Left renal pelvis (tissue), 4 donors: Measurements from ENCODE around the gene CES4A. TPM values are rescaled to one million over a fixed set of nuclear protein-coding genes. Genes with fewer than 3 reads are reported as not detected.

Source experiments
- DNase-seq, 4 donors: peaks; one replicate each; pipeline ENCODE4 v3.0.0-alpha.2; 2013; ENCODE audit warnings: low read depth in 4 of 4, low spot score in 3 of 4
- polyA plus RNA-seq, 4 donors: library from polyadenylated mRNA; unstranded; fragments of 120-200 nt; gene quantifications; one replicate each; pipeline ENCODE4 v1.2.1, GENCODE V29; 2013; ENCODE audit not compliant: insufficient read length in 4 of 4

Gene CES4A
- polyA plus RNA-seq, 4 donors = 6.3 to 13.2 (median 10.3) TPM

DNA sequence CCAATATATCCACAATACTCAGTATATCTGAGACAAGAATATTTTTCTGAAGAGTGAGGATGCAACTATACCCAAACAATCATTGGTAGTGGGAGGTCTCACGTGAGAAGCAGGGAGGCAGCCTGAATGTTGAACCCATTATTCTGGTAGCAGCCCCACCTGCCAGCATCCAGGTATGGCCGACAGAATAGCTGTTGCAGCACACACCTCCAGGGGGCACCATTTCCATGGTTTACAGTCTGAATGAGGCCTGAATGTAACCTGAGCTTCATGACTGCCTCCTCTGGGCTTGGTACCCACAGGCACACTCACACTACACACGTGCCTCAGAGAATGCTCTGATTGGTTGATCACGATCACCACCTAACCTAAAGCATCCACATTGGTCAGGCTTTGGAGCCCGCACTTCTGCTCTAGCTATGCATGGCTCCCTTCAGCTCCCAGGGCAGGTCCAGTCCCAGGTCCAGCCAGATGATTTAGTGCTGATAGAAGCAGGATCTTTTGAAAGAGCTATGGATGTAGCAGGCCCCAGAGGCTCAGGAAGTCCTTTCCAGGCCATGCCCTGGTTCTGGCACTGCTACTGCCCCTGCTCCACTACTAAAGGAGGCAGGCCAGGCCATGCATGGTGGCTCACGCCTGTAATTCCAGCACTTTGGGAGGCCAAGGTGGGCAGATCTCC, 29.6 kb downstream of the CES4A start:
- peak in 1 of 4 donors; percentile 73 for DNase-seq

DNA sequence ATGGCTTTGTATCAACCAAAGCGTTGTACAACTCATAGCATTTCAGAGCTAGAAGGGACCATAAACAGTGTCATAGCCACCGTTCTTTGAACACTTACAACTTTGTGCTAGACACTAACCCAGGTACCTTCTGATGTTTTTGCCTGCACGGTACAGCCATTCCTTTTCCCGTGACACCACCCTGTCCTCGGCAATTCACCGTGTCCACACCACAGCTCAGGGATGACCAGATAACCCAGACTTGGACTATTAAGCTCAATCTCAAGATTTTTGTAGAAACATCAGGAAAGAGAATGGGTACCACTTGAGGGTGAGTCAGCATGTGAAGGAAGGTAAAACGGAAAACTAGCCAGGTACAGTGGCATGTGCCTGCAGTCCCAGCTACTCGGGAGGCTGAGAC, 30.8 kb downstream of the CES4A start:
- no peak for DNase-seq

DNA sequence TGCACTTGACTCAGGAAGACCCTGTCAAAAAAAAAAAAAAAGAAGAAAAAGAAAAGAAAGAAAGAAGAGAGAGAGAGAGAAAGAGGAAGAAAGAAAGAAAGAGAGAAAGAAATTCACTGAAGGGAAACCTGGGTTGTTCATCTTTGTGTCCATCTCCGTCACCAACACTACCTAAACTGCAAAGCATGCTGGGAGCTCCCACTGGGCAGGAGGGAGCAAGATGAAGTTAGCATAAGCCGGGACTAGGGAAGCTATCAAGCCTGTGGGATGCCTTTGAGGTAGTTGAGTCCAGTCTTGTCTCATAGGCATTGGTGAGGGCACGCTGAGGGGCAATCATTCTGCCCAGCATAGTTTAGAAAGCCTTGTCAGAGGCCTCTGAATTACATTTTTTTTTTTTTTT, 32.9 kb downstream of the CES4A start:
- DNase-seq = no peak

DNA sequence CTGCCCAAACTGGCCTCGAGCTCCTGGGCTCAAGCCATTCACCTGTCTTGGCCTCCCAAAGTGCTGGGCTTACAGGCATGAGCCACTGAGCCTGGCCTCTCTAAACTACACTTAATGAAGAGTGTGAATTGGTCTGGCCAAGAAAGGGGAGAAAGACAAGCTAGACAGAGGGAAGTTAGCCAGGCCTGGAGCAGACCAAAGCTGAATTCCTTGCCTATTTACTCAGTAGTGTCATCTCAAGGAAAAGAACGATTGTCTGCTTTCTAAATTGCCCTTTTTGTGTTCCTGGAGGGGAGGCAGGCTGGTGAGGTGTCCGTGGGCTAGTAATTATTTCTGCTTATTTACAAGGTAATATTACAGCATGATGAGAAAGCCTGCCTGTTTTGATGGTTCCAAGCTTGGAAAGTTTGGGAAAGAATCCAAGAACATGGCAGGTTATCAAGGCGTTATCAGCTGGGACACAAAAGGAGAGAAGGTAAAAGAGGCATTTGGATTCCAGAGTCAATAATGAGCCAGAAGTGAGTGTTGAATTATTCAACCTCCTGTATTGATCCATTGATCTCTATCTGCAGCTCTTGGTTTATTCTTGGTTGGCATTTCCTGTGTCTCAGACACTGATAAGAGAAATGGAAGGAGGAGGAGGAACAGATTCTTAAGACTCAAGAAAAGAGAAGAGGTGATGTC, 34.3 kb downstream of the CES4A start:
- DNase-seq = no peak

DNA sequence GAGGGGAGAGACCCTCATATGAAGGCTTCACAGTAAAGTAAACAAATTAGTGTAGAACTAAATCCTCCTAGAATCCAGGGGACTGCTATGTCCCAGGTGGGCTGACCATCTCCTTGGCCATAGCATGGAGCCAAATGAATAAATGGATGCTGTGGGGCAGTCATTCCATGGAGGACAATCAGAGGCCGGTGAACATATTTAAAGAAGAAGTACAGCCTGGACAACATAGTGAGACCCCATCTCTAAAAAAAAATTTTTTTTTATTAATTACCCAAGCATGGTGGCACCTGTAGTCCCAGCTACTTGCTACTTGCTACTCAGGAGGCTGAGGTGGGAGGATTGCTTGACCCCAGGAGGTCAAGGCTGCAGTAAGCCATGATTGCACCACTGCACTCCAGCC, 35.3 kb downstream of the CES4A start:
- DNase-seq = no peak

DNA sequence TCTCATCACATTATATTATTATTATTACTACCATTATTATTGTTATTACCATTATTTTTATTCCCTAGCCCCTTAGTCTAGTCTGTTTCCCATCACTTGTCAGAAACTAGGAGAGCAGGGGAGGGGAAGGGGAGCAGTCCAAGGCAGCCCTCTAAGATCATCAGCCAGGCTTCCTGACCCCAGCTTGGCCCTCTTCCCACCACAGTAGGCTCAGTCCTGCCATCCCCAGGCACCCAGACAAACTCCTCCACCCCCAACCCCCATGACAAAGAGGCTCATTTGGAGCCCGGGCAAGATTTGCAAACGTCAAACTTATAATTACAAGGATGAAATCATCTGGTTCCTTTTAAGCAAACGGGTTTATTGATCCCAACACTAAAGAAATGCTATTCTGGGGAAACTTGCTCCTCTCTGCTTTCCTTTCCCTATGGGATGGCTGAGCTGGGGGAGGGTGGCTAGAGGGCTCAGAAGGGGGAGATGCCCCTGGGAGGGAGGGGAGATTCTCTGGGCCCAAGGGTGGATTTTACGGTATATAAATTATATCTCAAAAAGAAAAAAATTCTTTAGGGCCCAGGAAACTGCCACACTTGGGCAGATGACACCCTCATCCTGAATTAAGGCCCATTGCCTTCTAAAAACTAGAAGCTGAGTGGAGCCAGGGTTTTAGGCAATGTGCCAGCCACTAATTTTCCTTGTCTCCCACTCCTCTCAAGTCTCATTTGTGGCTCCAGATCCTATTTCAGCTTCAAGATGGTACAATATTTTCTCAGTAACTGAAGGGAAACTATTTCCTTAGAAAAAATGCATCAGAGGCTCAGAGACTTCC, 36.2 kb downstream of the CES4A start:
- no peak for DNase-seq

DNA sequence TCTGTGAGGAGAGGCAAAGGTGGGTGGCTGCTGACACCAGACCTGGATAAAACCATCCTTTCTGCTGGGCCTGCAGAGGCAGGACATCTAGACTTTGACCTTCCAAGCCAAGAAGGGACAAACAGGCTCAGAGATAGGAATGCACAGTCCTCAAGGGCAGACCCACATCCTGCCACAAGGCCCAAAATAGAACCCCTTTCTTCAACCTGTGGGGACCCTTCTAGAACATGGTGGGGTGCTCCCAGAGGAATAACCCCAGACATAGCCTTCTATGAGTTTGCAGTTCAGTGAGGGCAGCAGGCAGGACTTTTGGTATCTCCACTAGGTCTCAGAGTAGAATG, 36.8 kb downstream of the CES4A start:
- no peak for DNase-seq

DNA sequence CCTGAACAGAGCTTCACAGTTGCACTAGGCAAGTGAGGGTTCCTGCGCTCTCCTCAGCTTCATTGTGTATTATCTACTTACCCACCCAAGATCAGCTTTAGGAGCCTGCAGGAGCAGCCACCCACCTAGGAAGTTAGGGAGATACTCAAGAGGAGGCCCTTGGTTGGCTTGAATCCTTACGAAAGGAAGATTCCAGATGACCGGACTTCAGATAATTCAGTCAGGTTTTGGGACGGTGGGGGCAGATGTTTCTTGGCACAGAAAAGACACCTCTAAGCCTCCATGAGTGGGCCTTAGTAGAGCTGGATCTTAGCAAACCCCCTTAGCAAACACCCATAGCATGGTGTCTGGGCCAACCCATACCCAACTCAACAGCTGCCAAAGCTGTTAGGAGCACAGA, 38.2 kb downstream of the CES4A start:
- DNase-seq = no peak

DNA sequence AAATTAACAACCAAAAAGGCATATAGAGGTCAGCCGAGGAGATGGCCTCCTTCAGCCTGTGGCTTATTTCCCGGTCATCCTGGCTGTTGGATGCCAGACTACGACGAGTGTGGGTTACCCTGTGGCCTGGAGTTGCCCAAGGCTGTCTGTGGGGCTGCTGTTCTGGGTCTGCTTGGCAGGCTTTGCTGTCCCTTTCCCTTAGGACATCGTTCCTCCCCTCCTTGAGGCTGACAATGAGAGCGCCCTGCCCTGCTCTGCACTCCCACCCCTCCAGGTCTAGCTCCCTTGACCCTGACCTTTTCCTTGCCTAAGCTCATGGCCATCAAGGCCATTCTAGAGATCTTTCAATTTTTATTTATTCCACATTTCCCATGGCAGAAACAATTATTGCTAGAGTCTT, 38.7 kb downstream of the CES4A start:
- no peak for DNase-seq

DNA sequence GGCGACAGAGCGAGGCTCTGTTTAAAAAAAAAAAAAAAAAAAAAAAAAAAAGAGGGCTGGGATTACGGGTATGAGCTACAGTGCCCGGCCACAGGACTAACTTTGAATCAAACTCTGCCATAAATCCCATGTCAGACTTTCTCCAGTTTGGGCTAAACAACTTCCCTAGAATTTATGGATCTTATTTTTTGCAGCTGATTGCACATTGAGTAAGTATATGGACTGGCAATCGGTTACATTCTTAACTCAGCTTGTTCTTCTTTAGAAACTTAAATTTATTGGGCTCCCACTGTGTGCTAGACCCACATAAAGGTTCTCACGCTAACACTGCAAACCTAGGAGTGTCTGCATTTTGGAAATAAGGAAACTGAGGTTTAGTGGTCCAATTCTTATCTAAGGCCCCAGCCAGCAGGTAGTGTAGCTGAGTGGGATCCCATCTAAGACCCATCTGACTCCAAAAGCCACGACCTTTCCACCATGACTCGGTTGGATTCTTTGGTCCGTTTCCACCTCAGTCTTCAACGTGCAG, 39.8 kb downstream of the CES4A start:
- no peak for DNase-seq

DNA sequence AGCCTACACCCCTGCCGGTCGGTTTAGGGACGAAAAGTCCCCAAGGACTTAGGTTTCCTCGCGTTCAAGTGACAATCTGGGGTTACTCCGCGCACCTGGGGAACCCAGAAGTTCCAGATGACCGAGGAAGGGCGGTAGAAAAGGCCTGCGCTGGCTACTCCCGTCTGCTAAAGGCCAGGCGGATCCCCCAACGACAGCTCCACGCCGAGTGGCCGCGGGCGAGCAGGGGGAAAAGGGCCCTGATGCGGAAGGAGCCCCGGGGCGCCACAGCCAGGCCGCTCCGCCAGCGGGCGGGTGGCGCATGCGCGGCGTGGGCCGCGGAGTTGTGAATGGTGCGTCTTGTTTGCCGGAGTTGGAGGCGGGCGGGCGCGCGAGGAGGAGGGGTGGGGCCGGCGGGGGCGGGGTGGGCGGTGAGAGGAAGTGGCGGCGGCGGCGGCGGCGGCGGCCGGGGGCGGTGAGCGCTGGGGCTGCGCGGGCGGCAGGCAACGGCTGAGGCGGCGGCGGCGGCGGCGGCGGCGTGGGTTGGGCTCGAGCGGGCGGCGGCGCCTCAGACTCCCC, 40.4 kb downstream of the CES4A start, which contains the start of gene CBFB:
Gene CBFB (plus strand): TSS at position 454 of the 558 bp plus-strand sequence. CDS start 259 bp downstream, outside the sequence.
- DNase-seq = peak in 3 of 4 donors; percentile 75 to 79 (median 79)

DNA sequence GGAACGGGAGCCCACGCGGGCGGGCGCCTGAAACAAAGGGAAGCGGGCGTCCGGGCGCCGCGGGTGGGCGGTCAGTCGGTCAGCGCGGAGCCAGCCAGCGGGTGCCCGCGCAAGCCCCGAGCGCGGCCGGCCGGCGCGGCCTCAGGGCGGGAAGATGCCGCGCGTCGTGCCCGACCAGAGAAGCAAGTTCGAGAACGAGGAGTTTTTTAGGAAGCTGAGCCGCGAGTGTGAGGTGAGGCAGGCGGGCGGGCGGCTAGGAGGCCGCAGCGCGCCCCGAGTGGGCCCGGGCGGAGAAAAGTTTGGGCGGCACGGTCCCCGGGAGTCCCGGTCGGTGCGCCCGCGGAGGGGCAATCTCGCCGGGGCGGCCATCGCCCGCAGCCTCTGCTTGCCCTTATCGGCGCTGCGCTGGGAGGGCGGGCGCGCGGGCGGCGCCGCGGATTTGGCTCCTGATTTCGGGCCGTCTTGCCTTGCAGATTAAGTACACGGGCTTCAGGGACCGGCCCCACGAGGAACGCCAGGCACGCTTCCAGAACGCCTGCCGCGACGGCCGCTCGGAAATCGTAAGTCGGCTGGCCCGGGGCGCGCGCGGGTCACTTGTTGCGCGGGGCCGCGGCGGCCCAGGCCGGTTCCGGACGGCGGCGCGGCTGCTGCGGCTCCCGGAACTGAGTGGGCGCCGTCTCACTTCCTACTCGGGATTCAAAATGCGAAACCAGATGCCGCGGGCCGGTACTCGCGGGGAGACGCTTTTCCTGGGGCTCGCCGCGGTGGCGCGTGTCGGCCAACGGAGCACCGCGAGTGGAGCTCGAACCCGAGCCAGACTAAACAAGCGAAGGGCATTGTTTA, 41.1 kb downstream of the CES4A start:
- no peak for DNase-seq

DNA sequence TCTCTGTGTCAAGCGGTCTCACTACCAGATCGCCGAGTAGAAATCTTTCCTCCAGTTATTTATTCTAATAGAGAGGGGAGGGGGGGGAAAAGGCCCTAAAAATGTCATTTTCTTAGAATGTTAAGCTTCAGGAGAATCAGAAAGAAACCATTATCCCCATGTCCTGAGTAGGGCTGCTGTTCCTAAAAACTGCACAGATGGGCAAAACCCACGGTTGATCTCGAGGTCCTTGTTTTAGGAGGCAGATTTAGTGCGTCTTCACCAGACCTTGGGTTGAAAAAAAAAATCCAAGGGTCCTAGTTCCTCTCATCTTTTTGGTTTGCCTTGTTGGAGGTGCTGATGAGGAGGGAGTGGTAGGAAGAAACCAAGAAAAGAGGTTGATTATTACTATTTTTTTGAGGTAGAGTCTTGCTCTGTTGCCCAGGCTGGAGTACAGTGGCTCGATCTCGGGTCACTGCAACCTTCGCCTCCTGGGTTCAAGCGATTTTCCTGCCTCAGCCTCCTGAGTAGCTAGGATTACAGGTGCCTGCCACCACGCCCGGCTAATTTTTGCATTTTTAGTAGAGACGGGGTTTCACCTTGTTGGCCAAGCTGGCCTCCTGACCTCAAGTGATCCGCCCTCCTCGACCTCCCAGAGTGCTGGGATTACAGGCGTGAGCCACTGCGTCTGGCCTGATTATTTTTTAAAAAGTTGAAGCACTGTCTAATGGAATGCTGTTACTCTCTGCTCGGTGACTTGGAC, 42.0 kb downstream of the CES4A start:
- DNase-seq = no peak

DNA sequence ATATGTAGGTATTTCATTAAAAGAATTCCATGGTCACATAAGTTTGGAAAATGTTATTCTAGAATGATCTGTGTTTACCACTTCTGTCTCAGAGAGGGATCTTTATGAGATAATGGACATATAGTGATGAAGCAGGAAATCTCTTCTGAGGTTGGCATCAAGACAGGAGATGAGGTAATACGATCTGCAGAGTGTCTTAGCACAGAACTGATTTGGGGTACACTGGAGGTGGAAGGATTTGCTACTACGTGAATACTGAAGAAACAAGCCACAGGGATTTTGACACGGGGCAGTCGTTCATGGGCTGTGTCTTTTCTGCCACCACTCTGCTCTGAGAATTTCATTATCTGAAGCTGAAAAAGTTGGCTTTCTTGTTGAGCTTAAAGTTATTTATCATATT, 46.1 kb downstream of the CES4A start:
- DNase-seq = no peak

DNA sequence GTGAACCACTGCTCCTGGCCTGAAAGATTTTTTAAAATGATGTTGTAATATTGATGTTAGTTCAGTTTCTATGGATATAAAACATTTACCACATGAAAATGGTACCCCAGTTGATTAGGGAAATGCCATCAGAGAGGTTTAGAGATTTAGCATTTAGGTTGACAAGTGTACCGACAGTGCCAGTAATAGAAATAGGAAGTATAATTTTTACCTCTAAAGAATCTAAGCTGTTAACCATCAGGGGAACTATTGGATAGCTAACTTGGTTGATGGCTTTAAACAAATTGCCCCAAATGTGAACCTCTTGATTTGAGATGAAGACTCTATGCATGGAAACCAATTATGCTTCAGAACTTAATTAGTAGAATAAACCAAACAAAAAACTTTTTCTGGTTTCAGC, 47.0 kb downstream of the CES4A start:
- DNase-seq = no peak

DNA sequence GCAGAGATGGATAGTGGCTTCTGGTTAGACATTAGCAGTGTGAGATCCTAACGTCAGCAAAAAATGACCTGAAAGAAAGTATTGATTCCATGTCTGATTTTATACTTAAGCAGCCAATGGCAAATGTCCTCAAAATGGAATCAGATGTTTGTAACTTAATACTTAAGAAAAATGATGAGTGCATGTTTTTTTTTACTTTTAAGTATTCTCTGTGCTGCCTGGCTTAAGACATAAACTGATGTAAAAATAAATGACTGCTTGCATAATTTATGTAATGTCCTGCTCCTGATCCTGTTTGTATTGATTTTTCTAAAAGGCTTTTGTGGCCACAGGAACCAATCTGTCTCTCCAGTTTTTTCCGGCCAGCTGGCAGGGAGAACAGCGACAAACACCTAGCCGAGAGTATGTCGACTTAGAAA, 47.9 kb downstream of the CES4A start:
- no peak for DNase-seq

DNA sequence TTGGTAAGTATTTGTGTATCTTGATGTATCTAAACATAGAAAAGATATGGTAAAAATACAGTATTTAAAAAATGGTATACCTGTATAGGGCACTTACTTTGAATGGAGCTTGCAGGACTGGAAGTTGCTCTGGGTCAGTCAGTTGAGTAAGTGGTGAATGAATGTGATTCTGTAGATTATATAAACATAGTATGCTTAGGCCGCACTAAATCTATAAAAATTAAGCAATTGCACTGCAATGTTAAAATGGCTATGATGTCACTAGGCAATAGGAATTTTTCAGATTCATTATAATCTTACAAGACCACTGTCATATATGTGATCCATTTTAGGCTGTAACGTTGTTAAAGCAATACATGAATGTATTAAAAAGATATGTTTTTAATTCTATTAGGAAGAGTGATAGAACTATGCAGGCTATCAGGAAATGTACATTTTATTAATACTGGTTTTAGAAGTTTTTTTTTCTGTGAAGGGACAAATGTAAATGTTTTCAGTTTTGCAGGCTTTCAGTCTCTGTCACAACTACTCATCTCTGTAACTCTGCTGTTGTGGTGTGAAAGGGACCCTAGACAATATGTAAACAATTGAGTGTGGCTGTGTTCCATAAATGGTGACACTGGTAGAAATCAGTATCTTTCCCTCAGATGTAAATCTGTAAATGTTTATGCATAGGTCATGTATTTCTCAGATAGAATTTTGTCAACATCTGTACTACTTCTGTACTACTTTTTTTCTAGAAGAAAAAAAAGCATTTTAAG, 51.1 kb downstream of the CES4A start:
- no peak for DNase-seq

DNA sequence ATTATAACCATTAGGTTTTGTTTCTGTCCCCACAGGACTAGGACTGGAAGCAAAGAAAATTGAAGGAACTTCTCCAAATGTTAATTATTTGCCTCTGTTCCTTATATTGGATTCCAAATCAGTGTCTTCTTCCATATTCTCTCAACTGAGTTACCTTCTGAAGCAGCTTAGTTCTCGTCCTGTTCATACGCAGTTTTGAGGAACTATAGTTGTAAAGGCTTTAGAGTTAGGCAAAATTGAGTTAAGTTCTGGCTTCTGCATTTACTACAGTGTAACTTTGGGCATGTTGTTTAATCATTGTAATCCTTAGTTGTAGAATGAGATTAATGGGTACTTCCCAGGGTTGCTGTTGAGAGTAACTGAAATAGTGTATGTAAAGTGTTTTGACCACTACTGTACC, 51.8 kb downstream of the CES4A start:
- DNase-seq = no peak

DNA sequence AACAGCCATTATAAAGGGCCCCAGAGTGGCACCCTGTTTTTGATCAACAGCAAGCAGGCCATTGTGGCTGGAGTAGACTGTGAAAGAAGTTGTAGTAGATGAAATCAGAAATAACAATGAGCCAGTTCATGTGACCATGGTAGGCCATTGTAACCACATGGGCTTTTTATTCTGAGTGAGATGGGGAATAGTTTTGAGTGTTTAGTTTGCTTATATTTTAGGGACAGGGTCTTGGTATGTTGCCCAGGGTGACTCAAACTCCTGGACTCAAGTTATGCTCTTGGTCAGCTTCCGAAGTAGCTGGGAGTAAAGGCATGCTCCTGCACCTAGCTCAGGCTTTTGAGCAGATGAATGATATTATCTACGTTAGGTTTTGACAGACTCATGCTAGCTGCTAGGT, 52.5 kb downstream of the CES4A start:
- DNase-seq = no peak
